ENCODE measurements around the gene YARS2.

DNA sequence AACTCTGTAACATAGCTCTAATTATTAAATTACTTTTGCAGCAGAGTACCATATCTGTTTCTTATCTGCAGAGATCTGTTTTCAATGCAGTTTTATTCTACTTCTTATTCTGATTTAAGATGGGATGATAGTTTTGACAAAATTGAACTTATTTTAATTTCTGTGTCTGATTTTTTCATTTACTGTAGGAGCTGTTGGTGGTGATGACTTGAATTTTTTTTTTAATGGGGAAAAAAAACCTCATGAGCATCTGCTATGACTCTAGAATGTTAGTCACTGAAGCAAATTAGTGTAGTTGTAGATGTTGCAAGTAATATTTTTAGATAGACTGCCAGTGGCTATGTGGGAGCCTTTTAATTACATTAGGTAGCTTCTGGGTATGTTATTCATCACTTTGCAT is 53.2 kb downstream of the YARS2 start:
- TF ChIP-seq, protein P1, sequence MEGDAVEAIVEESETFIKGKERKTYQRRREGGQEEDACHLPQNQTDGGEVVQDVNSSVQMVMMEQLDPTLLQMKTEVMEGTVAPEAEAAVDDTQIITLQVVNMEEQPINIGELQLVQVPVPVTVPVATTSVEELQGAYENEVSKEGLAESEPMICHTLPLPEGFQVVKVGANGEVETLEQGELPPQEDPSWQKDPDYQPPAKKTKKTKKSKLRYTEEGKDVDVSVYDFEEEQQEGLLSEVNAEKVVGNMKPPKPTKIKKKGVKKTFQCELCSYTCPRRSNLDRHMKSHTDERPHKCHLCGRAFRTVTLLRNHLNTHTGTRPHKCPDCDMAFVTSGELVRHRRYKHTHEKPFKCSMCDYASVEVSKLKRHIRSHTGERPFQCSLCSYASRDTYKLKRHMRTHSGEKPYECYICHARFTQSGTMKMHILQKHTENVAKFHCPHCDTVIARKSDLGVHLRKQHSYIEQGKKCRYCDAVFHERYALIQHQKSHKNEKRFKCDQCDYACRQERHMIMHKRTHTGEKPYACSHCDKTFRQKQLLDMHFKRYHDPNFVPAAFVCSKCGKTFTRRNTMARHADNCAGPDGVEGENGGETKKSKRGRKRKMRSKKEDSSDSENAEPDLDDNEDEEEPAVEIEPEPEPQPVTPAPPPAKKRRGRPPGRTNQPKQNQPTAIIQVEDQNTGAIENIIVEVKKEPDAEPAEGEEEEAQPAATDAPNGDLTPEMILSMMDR (conservative IDR thresholded peaks at IDR 0.05) = no peak
- TF ChIP-seq ZFX (IDR thresholded peaks at IDR 0.05) = no peak
